K562 (cell line): Measurements from ENCODE around the gene SAE1.

Source experiments
- ATF7 ChIP-seq: fragments of 450-650 bp; IDR thresholded peaks from 2 replicates; pipeline ENCODE4 v1.7.1; 2014; ENCODE audit warnings: mild to moderate bottlenecking, moderate library complexity
- CEBPB ChIP-seq: fragments of 450-650 bp; IDR thresholded peaks from 2 replicates; pipeline ENCODE4 v1.6.1; 2016; ENCODE audit warnings: missing genetic modification characterization, missing compliant biosample characterization
- CREBBP ChIP-seq: IDR thresholded peaks from one replicate; pipeline ENCODE4 v1.6.1; 2012; ENCODE audit warnings: low read depth, mild to moderate bottlenecking, control low read depth, inconsistent platforms, low read length
- EZH2 ChIP-seq: IDR thresholded peaks from 2 replicates; pipeline ENCODE4 v1.6.1; 2012; ENCODE audit warnings: low read depth, mild to moderate bottlenecking, inconsistent platforms, low read length, borderline replicate concordance
- FIP1L1 ChIP-seq: fragments of 200-400 bp; formaldehyde crosslinking; IDR thresholded peaks from 2 replicates; pipeline ENCODE4 v1.6.1; 2018; ENCODE audit warnings: mild to moderate bottlenecking, low read depth, low read length; ENCODE audit not compliant: poor library complexity, severe bottlenecking
- RBBP5 ChIP-seq: fragments of 200-600 bp; sonication (generic); IDR thresholded peaks from 2 replicates; pipeline ENCODE4 v1.6.1; 2012; ENCODE audit warnings: borderline replicate concordance, mild to moderate bottlenecking, low read length, control low read depth, inconsistent platforms; ENCODE audit not compliant: insufficient read depth, poor library complexity, severe bottlenecking
- SRF ChIP-seq, 2 experiments: fragments of 250-450, 450-650 bp in 1 of 2; sonication (Bioruptor Pico) in 1 of 2; sonication (generic) in 1 of 2; formaldehyde crosslinking; IDR thresholded peaks; 2 replicates each; pipeline versions ENCODE4 v1.5.0 to v1.5.1; 2020 to 2022; ENCODE audit warnings: mild to moderate bottlenecking in 1 of 2, missing genetic modification reagents in 1 of 2
- TF ChIP-seq, protein P1 (sequence below), 3 experiments: IDR thresholded peaks in 2 of 3; conservative IDR thresholded peaks in 1 of 3; 2 replicates each; pipeline ENCODE4 v1.5.1; 2011 to 2012; ENCODE audit warnings: low read length in 3 of 3, mild to moderate bottlenecking in 3 of 3, control low read depth in 2 of 3, improper control_type of control experiment in 1 of 3, inconsistent platforms in 1 of 3, low read depth in 1 of 3, mixed read lengths in 1 of 3, moderate library complexity in 1 of 3; ENCODE audit not compliant: insufficient read depth in 2 of 3

DNA sequence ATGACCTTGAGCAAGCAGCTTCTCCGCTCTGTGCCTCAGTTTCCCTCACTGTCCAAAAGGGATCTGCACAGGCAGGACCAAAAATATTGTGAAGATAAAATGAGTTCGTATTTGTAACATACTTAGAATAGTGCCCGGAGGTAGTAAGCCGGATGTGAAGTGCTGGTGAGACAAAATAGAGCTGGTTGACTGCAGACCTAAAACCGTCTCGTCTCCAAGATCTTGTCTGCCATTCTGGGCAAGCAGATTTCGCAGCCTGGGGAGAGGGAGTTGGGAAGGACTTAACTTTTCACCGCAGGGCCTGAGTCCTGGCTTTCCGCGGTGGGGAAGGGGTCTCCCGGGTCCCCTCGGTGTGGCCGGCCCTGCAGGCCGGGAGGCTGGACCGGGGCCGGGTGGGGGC, 108.5 kb downstream of the SAE1 start:
- TF ChIP-seq, protein P1, sequence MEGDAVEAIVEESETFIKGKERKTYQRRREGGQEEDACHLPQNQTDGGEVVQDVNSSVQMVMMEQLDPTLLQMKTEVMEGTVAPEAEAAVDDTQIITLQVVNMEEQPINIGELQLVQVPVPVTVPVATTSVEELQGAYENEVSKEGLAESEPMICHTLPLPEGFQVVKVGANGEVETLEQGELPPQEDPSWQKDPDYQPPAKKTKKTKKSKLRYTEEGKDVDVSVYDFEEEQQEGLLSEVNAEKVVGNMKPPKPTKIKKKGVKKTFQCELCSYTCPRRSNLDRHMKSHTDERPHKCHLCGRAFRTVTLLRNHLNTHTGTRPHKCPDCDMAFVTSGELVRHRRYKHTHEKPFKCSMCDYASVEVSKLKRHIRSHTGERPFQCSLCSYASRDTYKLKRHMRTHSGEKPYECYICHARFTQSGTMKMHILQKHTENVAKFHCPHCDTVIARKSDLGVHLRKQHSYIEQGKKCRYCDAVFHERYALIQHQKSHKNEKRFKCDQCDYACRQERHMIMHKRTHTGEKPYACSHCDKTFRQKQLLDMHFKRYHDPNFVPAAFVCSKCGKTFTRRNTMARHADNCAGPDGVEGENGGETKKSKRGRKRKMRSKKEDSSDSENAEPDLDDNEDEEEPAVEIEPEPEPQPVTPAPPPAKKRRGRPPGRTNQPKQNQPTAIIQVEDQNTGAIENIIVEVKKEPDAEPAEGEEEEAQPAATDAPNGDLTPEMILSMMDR (IDR thresholded peaks at IDR 0.05 in 2 of 3, conservative IDR thresholded peaks at IDR 0.05 in 1 of 3; ENCODE audit: insufficient read depth in 2 of 3, low read depth in 1 of 3, low read length in 3 of 3) = no peak
- no peak for TF ChIP-seq CREBBP
- no peak for TF ChIP-seq RBBP5
- no peak for TF ChIP-seq SRF (CRISPR knock-in tag; IDR thresholded peaks at IDR 0.05)
- TF ChIP-seq CEBPB (tag) = no peak
- no peak for TF ChIP-seq ATF7
- TF ChIP-seq FIP1L1 = no peak
- TF ChIP-seq EZH2 = no peak
